Stimulated activated naive CD4-positive, alpha-beta T cell treated with Interleukin-2 at 50 U/mL for 16 hours (primary cell): ENCODE measurements around the gene ZNF428.
A peak's percentile ranks its signal among the peaks of the same experiment; 100 is the strongest.
"Not testable (repeated sequence)": the region's sequence is repeated elsewhere in the genome, so short reads cannot be mapped to it uniquely, and the experiment has no call there.

Experiments used
- DNase-seq: peaks from one replicate; lab custom pipeline; 2025; lab: John Stamatoyannopoulos, UW

ZNF428 gene

DNA sequence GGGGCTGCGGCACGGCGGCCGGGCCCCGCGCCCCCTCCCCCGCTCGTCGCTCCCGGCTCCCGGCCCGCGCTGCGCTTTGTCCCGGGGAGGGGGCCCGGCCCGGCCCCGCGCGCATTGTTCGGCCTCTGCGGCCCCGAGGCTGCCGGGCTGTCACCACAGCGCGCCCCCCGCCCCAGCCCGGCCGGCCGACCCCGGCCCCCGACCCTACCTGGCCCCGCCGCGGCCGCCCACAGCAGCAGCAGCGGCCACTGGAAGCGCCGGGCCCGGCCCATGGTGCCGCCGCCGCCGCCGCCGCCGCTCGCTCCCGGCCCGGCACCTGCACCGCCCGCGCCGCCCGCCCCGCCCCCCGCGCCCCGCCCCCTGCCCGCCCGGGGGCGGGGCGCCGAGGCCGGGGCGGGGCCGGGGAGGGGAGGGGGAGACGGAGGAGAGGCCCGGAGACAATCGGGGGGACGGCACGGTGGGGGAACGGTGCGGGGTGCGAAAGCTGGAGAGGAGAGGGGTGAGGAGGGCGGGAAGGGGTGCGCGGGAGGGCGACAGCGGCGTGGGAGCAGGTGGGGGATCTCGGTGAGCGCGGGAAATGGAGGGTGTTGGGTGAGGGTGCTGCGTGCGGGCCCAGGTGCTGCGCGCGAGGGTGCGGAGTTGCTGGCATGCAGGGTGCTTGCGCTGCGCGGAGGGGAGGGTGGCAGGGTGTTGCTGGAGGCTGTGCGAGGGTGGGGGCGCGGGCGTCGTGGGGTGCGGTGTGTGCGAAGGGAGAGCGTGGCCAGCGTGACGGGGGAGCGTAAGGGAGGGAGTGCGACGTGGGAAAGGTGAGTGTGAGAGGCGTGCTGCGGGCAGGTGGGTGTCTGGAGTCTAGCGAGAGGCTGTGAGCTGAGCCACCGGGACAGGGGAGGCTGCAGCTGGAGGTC is 20.3 kb upstream of the ZNF428 start, which contains the start of gene CADM4:
Gene CADM4, minus strand, starts transcription at position 332 of the 905 bp plus-strand sequence. Its CDS starts 60 bp downstream, at position 272.
- DNase-seq, result peak; percentile 50

- DNase-seq, result no peak
These were observed 19.6 kb upstream of the ZNF428 start for GRCh38 chr19:43638995-43639518.

- no peak for DNase-seq
These were observed 19.0 kb upstream of the ZNF428 start for GRCh38 chr19:43638214-43638994.

DNA sequence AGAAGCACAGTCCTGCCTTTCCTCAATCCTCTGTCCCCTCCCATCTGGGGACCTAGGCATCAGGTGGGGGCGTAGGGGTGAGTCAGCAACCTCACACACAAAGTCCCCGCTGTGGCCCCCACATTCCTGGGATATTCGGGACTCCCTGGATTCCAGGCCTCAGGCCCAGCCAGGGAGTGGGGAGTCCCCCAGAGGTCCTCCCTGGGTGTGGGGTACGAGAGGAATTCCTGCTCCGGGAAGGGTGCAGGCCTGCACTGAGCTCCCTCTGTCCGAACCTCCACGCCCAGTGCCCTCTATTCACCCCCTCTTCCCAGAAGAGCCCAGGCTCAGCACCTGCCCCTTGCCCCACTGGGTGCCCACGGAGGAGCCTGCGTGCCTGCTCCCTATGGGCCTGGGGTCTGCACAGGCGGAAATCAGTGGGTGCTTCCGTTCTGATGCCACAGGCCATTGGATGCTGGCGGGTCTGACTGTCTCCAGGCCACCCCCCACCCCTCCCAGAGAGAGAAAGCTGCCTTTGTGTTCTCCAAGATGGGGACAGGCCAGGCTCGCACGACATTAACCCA is 16.8 kb upstream of the ZNF428 start:
- DNase-seq, result no peak

GRCh38 chr19:43635561-43635940 is 16.1 kb upstream of the ZNF428 start:
- not testable (repeated sequence) for DNase-seq

- no peak for DNase-seq
These were observed 15.6 kb upstream of the ZNF428 start for GRCh38 chr19:43634872-43635560.

GRCh38 chr19:43634506-43634871 is 15.1 kb upstream of the ZNF428 start:
- no peak for DNase-seq

DNA sequence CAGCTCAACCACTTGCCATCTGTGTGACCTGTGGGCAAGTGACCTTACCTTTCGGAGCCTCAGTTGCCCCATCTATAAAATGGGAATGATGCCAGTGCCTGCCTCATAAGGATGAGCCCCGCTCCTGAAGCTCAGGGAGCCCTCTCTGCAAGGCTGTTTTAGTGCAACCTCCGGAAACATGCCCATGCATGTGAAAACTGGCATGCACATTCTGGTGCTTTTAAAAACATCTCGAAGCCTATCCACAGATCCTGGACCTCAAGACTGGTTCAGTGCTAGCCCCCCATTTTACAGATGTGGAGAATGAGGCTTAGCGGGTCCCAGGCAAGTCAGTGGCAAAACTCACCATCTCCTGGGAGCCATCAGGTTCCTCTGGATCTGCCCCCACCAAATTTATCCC is 14.6 kb upstream of the ZNF428 start:
- DNase-seq, result no peak

DNA sequence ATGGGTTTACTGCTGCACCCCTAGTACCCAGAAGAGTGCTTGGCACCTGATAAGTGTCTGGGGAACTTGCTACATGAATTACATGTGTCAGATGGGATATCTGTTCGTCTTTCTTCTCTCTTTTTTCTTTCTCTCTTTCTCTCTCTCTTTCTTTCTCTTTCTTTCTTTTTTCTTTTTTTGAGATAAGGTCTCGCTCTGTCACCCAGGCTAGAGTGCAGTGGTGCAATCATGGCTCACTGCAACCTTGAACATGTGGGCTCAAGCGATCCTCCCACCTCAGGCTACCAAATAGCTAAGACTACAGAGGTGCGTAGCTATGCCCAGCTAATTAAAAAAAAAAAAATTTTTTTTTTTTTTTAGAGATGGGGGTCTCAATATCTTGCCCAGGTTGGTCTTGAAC is 14.1 kb upstream of the ZNF428 start:
- no peak for DNase-seq

GRCh38 chr19:43631491-43631890 is 12.1 kb upstream of the ZNF428 start:
- DNase-seq, result no peak

- no peak for DNase-seq
These were observed 9.4 kb upstream of the ZNF428 start for GRCh38 chr19:43628646-43629326.

DNA sequence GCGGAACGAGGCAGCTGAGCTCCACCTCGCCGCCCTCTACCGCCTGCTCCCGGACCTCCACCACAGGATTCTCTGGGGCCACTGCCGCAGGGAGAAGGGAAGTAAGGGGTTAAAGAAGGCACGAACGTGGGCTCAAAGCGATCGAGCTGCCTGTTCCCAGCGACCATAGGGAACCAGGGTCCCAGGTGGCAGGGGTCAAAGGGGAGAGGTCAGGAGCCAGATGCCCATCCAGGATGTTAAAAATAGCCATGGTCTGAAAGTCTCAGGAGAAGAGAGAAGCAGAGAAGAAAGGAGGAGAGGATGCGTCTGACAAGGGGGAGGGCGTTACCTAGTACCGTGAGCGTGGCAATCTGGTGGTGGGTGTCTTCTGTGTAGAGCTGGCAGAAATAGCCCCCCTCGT is 7.4 kb upstream of the ZNF428 start:
- no peak for DNase-seq

DNA sequence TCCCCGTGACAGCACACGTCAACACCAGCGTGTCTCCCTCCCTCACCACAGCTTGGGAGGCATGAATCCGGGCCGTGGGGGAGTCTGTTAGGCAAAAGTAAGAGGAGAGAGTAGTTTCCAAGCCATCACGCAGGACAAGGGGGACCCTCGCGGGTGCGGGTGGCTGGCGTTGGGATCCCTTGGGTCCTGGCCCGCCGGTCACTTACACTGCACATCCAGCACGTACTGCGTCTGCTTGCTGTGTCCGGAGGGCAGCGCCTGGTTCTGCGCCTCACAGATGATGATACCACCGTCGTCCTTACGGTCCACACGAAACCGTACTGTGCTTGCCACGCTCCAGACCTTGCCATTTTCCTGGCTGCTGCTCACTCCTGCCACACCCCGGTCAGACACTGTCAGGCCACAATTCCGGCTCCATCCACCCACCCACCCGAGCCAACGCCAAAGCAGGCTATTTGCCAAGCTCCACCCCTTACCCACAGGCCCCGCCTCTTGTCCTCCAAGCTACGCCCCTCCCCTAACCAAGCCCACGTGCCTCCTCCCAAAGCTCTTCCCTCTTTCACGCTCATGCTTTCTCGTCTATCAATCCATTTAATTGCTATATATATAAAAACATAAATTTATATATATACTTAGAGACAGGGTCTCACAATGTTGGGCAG is 6.6 kb upstream of the ZNF428 start:
- DNase-seq, result no peak

DNA sequence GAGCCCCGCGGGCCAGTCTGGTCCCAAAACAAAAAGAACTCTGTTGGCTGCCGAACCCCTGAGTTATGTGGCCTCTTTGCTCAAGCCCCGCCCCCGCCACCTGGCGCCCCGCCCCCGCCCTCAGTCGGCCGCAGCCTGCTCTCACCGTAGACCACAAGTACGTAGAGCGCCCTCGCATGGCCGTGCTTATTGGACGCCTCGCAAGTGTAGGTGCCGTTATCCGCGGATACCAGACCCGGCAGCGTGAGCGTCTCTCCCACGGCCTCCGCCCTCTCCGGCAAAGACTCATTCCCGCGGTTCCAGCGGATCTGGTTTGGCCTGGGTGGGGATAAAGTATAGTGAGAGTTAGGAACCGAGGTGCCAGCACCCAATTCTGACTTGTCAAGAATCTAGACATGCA is 5.5 kb upstream of the ZNF428 start:
- peak; percentile 82 for DNase-seq

DNA sequence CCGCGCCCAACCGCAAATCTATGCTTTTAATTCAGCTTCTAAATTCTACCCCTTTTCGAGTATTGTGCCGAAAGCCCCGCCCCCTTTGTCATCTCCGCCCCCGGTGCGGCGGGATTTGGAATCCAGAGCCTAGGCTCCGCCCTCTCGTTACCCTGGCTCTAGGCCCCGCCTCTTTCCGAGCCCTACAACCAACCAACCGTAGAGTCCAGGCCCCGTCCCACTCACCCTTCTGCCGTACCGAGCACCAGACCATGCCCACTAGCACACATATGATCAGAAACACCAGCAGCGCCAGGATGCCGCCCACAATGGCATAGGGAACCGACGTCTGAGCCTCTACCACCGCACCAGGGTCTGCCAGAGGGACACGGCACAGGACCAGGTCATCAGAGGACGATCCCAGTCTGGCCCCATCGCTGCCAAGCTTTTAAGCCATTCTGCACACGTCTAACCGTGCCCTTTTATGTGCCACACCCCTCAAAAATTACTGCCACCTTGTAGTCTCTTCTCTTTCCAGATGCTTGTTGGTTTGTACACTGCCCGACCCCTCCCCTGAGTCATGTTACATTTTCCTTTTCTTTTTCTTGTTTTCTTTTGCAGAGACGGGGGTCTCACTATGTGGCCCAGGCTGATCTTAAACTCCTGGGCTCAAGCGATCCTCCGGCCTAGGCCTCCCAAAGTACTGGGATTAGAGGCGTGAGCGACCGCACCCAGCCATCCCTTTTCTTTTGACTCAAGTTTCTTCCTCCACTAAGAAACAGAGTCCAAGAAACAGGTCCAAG is 4.7 kb upstream of the ZNF428 start:
- no peak for DNase-seq

DNA sequence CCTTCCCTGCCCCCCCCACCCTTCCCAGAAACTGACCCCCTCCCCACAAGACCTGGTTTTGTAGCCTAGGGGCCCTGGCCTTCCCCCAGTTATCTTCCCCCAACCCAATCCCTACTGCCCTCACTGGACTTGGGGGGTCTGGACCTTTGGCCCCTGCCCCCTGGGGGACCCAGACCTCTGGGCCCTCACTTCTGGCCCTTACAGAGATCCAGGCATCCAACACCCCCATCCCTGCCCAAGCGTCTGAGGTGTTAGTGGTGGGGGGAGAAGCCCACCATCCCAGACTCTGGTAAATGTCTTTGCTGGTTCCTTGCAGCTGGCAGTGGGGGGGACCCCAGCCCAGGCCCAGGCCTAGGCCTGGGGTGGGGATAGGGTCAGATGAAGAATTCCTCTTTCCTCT is 3.5 kb upstream of the ZNF428 start:
- DNase-seq, result no peak

DNA sequence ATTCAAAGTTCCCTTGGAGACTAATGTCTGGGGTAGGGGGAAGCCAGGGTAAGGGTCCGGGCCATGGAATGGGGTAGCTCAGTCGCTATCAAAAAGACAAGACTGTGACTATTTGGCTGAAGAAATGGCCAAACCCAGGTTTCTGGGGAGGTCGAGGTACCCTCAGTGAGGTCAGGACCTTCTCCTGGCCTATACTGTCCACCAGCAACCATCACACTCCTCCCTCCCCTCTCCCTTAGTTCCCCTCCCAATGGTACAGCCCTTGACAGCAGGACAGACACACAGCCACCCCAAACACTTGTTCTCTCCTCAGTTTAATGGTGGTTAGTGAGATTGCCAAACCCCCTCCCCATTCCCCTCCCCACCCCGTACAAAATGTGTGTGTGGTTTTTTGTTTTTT is 2.6 kb upstream of the ZNF428 start:
- DNase-seq, result no peak

DNA sequence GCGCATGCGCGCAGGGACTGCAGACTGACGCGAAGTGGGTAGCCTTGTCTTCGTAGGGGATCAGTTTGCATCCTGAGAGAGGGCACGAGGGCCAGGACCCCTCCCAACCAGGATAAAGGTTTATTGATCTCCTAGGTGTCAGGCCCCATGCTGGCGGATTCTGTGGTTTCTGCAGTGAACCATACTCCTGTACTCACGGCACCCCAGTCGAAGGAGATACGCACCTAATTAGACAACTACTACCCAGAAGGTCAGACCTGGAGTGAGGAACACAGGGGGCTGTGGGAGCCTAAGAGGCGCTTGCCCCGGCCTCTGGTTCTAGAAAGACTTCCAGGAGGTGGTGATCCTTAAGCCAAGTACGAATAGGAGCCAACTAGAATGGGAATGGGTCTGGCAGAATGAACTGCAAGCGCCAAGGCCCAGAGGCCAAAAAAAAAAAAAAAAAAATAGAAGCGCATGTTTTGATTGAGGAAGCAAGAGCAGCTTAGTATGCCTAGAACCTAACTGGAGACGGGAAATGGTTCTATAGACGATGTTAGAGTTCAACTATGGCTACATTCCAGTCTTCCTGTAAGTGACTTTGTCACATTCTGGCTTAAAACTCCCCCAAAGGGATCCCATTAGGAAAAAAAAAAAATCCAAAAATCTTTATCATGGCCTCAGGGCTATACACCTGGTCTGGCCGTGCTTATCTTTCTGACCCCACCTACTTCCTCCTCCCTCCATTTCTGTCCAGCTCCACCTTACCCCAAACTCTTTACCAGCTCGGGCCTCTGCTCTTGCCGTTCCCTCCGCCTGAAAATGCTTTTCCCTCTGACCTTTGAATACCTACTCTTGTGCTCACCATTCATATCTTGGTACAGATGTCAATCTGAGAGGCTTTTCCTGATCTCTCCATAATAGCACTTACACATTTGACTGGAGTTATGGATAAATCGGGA is 902 bp upstream of the ZNF428 start:
- DNase-seq, result no peak

DNA sequence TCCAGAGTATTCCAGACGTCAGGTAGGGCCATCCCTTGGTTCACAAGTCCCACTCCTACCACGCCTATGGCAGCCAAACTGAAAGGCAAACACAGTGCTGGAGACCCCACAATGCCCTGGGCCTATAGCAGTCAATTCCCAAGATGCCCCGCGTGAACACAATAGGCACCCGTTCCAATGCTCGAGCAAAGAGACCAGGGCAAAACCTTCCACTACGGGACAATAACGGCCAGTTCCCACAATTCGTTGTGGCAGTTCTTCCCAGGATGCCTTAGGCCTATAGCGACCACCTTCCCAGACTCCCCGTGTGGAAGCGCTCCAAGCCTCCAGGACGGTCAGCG is 538 bp downstream of the ZNF428 start:
- DNase-seq, result peak; percentile 36
